ENCODE data around the gene PRTFDC1. TPM values are rescaled to one million over a fixed set of nuclear protein-coding genes. Genes with fewer than 3 reads are reported as not detected.

Gene PRTFDC1
- total RNA-seq, 1 donor from 2014 or later, result 9.1 TPM

- FAIRE-seq (no peak), DNase-seq (ENCODE audit: low read depth) (no peak)
- Histone ChIP-seq H3K36me3 (ENCODE audit: insufficient read depth, low read length) (no peaks in the 10 kb centered on the region), H3K79me2 (ENCODE audit: insufficient read depth, low read length) (no peaks in the 10 kb centered on the region), H3K9ac (ENCODE audit: low read length) (no peak overlapping the region), H3K27me3 (ENCODE audit: insufficient read depth, low read length) (no peaks in the 10 kb centered on the region), H3K27ac (ENCODE audit: low read depth, low read length) (no peak overlapping the region), H3K9me3 (ENCODE audit: insufficient read depth, low read depth, low read length) (no peaks in the 10 kb centered on the region), H3K4me3 (ENCODE audit: insufficient read depth, low read depth, low read length) (no peak overlapping the region), H4K20me1 (ENCODE audit: insufficient read depth, low read length) (no peaks in the 10 kb centered on the region), H2AFZ (ENCODE audit: low read depth, low read length) (no peak overlapping the region), H3K4me2 (ENCODE audit: low read length) (no peak overlapping the region), H3K4me1 (ENCODE audit: insufficient read depth, low read length) (peaks cover 5% of the 10 kb centered on the region)
- no peak overlapping the region for H3K27ac Mint-ChIP-seq (ENCODE audit: unreplicated experiment)
- H3K4me1 Mint-ChIP-seq (ENCODE audit: low read depth, unreplicated experiment), result peaks cover 17% of the 10 kb centered on the region
- H3K36me3 Mint-ChIP-seq (ENCODE audit: low read depth, unreplicated experiment), result peaks cover 3% of the 10 kb centered on the region
- H3K4me3 Mint-ChIP-seq (ENCODE audit: unreplicated experiment), result no peak overlapping the region
- no peaks in the 10 kb centered on the region for H3K27me3 Mint-ChIP-seq (ENCODE audit: low read depth, unreplicated experiment)
- TF ChIP-seq EZH2 (IDR thresholded peaks at IDR 0.05; ENCODE audit: insufficient read depth, low read length) (no peak), CTCF (IDR thresholded peaks at IDR 0.05; ENCODE audit: insufficient read depth, low read depth, low read length) (no peak)
- no peaks in the 10 kb centered on the region for H3K9me3 Mint-ChIP-seq (ENCODE audit: unreplicated experiment)
Observed at GRCh38 chr10:24911029-24911428, 41.4 kb downstream of the PRTFDC1 start.

- Mint-ChIP-seq H3K4me1 (ENCODE audit: low read depth, unreplicated experiment) (peaks cover 17% of the 10 kb centered on the region), H3K4me3 (ENCODE audit: unreplicated experiment) (no peak overlapping the region), H3K9me3 (ENCODE audit: unreplicated experiment) (no peaks in the 10 kb centered on the region), H3K27me3 (ENCODE audit: low read depth, unreplicated experiment) (no peaks in the 10 kb centered on the region), H3K27ac (ENCODE audit: unreplicated experiment) (no peak overlapping the region), H3K36me3 (ENCODE audit: low read depth, unreplicated experiment) (peaks cover 3% of the 10 kb centered on the region)
- Histone ChIP-seq H2AFZ (ENCODE audit: low read depth, low read length) (no peak overlapping the region), H3K4me1 (ENCODE audit: insufficient read depth, low read length) (peaks cover 5% of the 10 kb centered on the region), H3K27me3 (ENCODE audit: insufficient read depth, low read length) (no peaks in the 10 kb centered on the region), H3K79me2 (ENCODE audit: insufficient read depth, low read length) (no peaks in the 10 kb centered on the region), H3K27ac (ENCODE audit: low read depth, low read length) (no peak overlapping the region), H3K9me3 (ENCODE audit: insufficient read depth, low read depth, low read length) (no peaks in the 10 kb centered on the region), H3K4me3 (ENCODE audit: insufficient read depth, low read depth, low read length) (no peak overlapping the region), H3K4me2 (ENCODE audit: low read length) (no peak overlapping the region), H3K36me3 (ENCODE audit: insufficient read depth, low read length) (no peaks in the 10 kb centered on the region), H4K20me1 (ENCODE audit: insufficient read depth, low read length) (no peaks in the 10 kb centered on the region), H3K9ac (ENCODE audit: low read length) (no peak overlapping the region)
- FAIRE-seq (no peak), DNase-seq (ENCODE audit: low read depth) (no peak)
- no peak for TF ChIP-seq CTCF (IDR thresholded peaks at IDR 0.05; ENCODE audit: insufficient read depth, low read depth, low read length)
- no peak for TF ChIP-seq EZH2 (IDR thresholded peaks at IDR 0.05; ENCODE audit: insufficient read depth, low read length)
Observed at GRCh38 chr10:24910574-24910973, 41.8 kb downstream of the PRTFDC1 start.

- no peaks in the 10 kb centered on the region for H3K9me3 Mint-ChIP-seq (ENCODE audit: unreplicated experiment)
- DNase-seq (ENCODE audit: low read depth), result peak; percentile 80
- TF ChIP-seq CTCF (IDR thresholded peaks at IDR 0.05; ENCODE audit: insufficient read depth, low read depth, low read length), result no peak
- TF ChIP-seq EZH2 (IDR thresholded peaks at IDR 0.05; ENCODE audit: insufficient read depth, low read length), result no peak
- Histone ChIP-seq H4K20me1 (ENCODE audit: insufficient read depth, low read length) (no peaks in the 10 kb centered on the region), H3K4me3 (ENCODE audit: insufficient read depth, low read depth, low read length) (no peak overlapping the region), H2AFZ (ENCODE audit: low read depth, low read length) (no peak overlapping the region), H3K4me2 (ENCODE audit: low read length) (peak overlapping the region; percentile 40), H3K27ac (ENCODE audit: low read depth, low read length) (no peak overlapping the region), H3K27me3 (ENCODE audit: insufficient read depth, low read length) (no peaks in the 10 kb centered on the region), H3K9me3 (ENCODE audit: insufficient read depth, low read depth, low read length) (no peaks in the 10 kb centered on the region), H3K36me3 (ENCODE audit: insufficient read depth, low read length) (no peaks in the 10 kb centered on the region), H3K79me2 (ENCODE audit: insufficient read depth, low read length) (no peaks in the 10 kb centered on the region), H3K9ac (ENCODE audit: low read length) (no peak overlapping the region), H3K4me1 (ENCODE audit: insufficient read depth, low read length) (peaks cover 5% of the 10 kb centered on the region)
- no peak overlapping the region for H3K4me3 Mint-ChIP-seq (ENCODE audit: unreplicated experiment)
- H3K4me1 Mint-ChIP-seq (ENCODE audit: low read depth, unreplicated experiment), result peaks cover 17% of the 10 kb centered on the region
- no peaks in the 10 kb centered on the region for H3K27me3 Mint-ChIP-seq (ENCODE audit: low read depth, unreplicated experiment)
- H3K36me3 Mint-ChIP-seq (ENCODE audit: low read depth, unreplicated experiment), result peaks cover 3% of the 10 kb centered on the region
- peak; percentile 43 for FAIRE-seq
- H3K27ac Mint-ChIP-seq (ENCODE audit: unreplicated experiment), result peak overlapping the region; percentile 8
Observed at GRCh38 chr10:24908793-24909423, 43.5 kb downstream of the PRTFDC1 start.
